K562 (cell line): ENCODE data around the gene YPEL2. TPM values are rescaled to one million over a fixed set of nuclear protein-coding genes. Genes with fewer than 3 reads are reported as not detected.
A peak's percentile ranks its signal among the peaks of the same experiment; 100 is the strongest.

ENCODE experiments used
- ATAC-seq: fragments of 200-7000 bp; cut with Tn5 transposase; 3 replicates; pipeline ENCODE4 v1.9.1; 2020; ENCODE audit warnings: moderate library complexity
- BruUV-seq: library from RNA; stranded (reverse); fragments of 400-500 nt; replicated peaks from 2 replicates; lab custom pipeline; 2021; lab: Mats Ljungman, UMichigan
- CTCF ChIA-PET: fragments of 300-600 bp; formaldehyde crosslinking; extraction: SDS; loops from one replicate; lab custom pipeline; 2021; ENCODE audit warnings: low intra/inter-chr PET ratio; lab: Yijun Ruan, JAX
- POLR2A ChIA-PET: fragments of 300-600, 350-650 bp; sonication (Branson Sonifier 250); formaldehyde crosslinking; extraction: SDS; loops from one replicate; lab custom pipeline; 2021; ENCODE audit warnings: antibody characterized with exemption, inconsistent platforms; lab: Yijun Ruan, JAX
- DNase-seq, 4 experiments: peaks; one replicate each; pipeline versions ENCODE4 v3.0.0 to v3.0.0-alpha.2; 2011 to 2018; ENCODE audit warnings: low spot score in 3 of 4, mixed read lengths in 3 of 4; ENCODE audit errors: extremely low read depth in 1 of 4
- FAIRE-seq: peaks from 2 replicates; lab custom pipeline; 2011; peaks lifted over from hg19 to GRCh38; lab: Jason Lieb, UNC
- H2AFZ ChIP-seq: 2 replicates; pipeline ENCODE4 v1.6.0; 2011; ENCODE audit warnings: low read depth, low read length, control low read depth, inconsistent platforms
- H3K27ac ChIP-seq: fragments of 200-600 bp; 3 replicates; pipeline ENCODE4 v1.8.0; 2011; ENCODE audit warnings: low read depth, mild to moderate bottlenecking, control low read depth, inconsistent platforms, low read length, moderate library complexity, mixed read lengths; ENCODE audit errors: extremely low read depth
- H3K27me3 ChIP-seq, 2 experiments: fragments of 300-600 bp in 1 of 2; 2 replicates in 1 of 2; 3 replicates in 1 of 2; pipeline versions ENCODE4 v1.6.0 to v1.8.0; 2011; ENCODE audit warnings: inconsistent platforms in 2 of 2, low read length in 2 of 2, mild to moderate bottlenecking in 1 of 2, mixed read lengths in 1 of 2, moderate library complexity in 1 of 2; ENCODE audit not compliant: control insufficient read depth in 2 of 2, insufficient read depth in 2 of 2
- H3K36me3 ChIP-seq: fragments of 300-600 bp; 3 replicates; pipeline ENCODE4 v1.8.0; 2011; ENCODE audit warnings: mild to moderate bottlenecking, low read length, inconsistent platforms; ENCODE audit not compliant: control insufficient read depth, insufficient read depth
- H3K4me1 ChIP-seq, 2 experiments: fragments of 200-600 bp in 1 of 2; replicated peaks in 1 of 2; 2 replicates in 1 of 2; 3 replicates in 1 of 2; pipeline versions ENCODE4 v1.5.1 to v1.8.0; 2011; ENCODE audit warnings: inconsistent platforms in 2 of 2, low read length in 2 of 2, mild to moderate bottlenecking in 1 of 2, mixed read lengths in 1 of 2, moderate library complexity in 1 of 2; ENCODE audit not compliant: control insufficient read depth in 2 of 2, insufficient read depth in 2 of 2
- H3K4me2 ChIP-seq: 2 replicates; pipeline ENCODE4 v1.6.1; 2011; ENCODE audit warnings: low read length, control low read depth, inconsistent platforms, mixed read lengths; ENCODE audit not compliant: insufficient read depth
- H3K4me3 ChIP-seq: fragments of 200-600 bp; sonication (generic), shearing (Covaris generic); 2 replicates; pipeline ENCODE4 v1.5.1; 2016; ENCODE audit warnings: control low read depth, inconsistent platforms
- H3K79me2 ChIP-seq: fragments of 200-600 bp; 3 replicates; pipeline ENCODE4 v1.8.0; 2011; ENCODE audit warnings: low read length, inconsistent platforms; ENCODE audit not compliant: control insufficient read depth, insufficient read depth
- H3K9ac ChIP-seq, 2 experiments: 2 replicates each; pipeline versions ENCODE4 v1.6.0 to v1.6.1; 2011; ENCODE audit warnings: low read depth in 2 of 2, low read length in 2 of 2, control low read depth in 1 of 2, inconsistent platforms in 1 of 2, mild to moderate bottlenecking in 1 of 2, mixed read lengths in 1 of 2; ENCODE audit not compliant: insufficient read depth in 1 of 2
- H3K9me1 ChIP-seq: one replicate; pipeline ENCODE4 v1.6.0; 2011; ENCODE audit warnings: inconsistent platforms, mild to moderate bottlenecking, low read length, moderate library complexity; ENCODE audit not compliant: control insufficient read depth, insufficient read depth
- H3K9me3 ChIP-seq: replicated peaks from 2 replicates; pipeline ENCODE4 v1.5.1; 2011; ENCODE audit warnings: low read depth, low read length, inconsistent platforms; ENCODE audit not compliant: control insufficient read depth, insufficient read depth
- H4K20me1 ChIP-seq: replicated peaks from 2 replicates; pipeline ENCODE4 v1.6.1; 2011; ENCODE audit warnings: low read length, inconsistent platforms, mixed read lengths; ENCODE audit not compliant: control insufficient read depth, insufficient read depth
- BRD4 ChIP-seq: fragments of 200-600 bp; sonication (generic); IDR thresholded peaks from 2 replicates; pipeline ENCODE4 v1.6.1; 2017; ENCODE audit warnings: inconsistent platforms
- CEBPB ChIP-seq: fragments of 450-650 bp; IDR thresholded peaks from 2 replicates; pipeline ENCODE4 v1.6.1; 2016; ENCODE audit warnings: missing genetic modification characterization, missing compliant biosample characterization
- CREM ChIP-seq: IDR thresholded peaks from 2 replicates; pipeline ENCODE4 v1.6.1; 2014; ENCODE audit warnings: antibody characterized with exemption, low read depth
- CTCFL ChIP-seq: IDR thresholded peaks from 2 replicates; pipeline ENCODE4 v1.6.1; 2011; ENCODE audit warnings: borderline replicate concordance, low read depth, mild to moderate bottlenecking, moderate library complexity, low read length; ENCODE audit not compliant: insufficient read depth, poor library complexity, severe bottlenecking
- GATAD2B ChIP-seq: fragments of 450-650 bp; IDR thresholded peaks from 2 replicates; pipeline ENCODE4 v1.6.1; 2017; ENCODE audit warnings: mild to moderate bottlenecking, borderline replicate concordance
- NUFIP1 ChIP-seq: fragments of 450-650 bp; IDR thresholded peaks from 2 replicates; pipeline ENCODE4 v1.6.1; 2018; ENCODE audit not compliant: partially characterized antibody
- RBM17 ChIP-seq: fragments of 200-400 bp; formaldehyde crosslinking; IDR thresholded peaks from 2 replicates; pipeline ENCODE4 v1.6.1; 2017; ENCODE audit warnings: low read depth, mild to moderate bottlenecking, low read length, borderline replicate concordance
- XRCC5 ChIP-seq: fragments of 200-400 bp; formaldehyde crosslinking; IDR thresholded peaks from 2 replicates; pipeline ENCODE4 v1.6.1; 2017; ENCODE audit warnings: low read depth, mild to moderate bottlenecking, low read length
- WGBS: fragments of 100-300 bp; shearing (Covaris generic); methylation state at CpG from one replicate; pipeline ENCODE4 v1.1.6; 2016; ENCODE audit warnings: low coverage, mixed read lengths; ENCODE audit not compliant: insufficient coverage; ENCODE audit errors: missing lambda C conversion rate; 5-methylcytosine and 5-hydroxymethylcytosine counted together
- in situ Hi-C: fragments of 300-500 bp; cut with MboI; formaldehyde crosslinking; loops from 4 replicates; pipeline ENCODE4 v1.15.0; 2018; ENCODE audit warnings: inconsistent platforms, mixed read lengths
- intact Hi-C: fragments of 100-400 bp; cut with micrococcal nuclease; formaldehyde crosslinking; loops from 2 replicates; pipeline ENCODE4 v1.14.2; 2022
- polyA plus RNA-seq, 8 experiments: library from polyadenylated mRNA; depleted of rRNA in 4 of 8; stranded (reverse) in 5 of 8; unstranded in 3 of 8; fragments of >200 nt; fragmentation: Nextera tagmentation in 2 of 8; fragmentation: Illumina TruSeq in 1 of 8; extraction: Ambion mirVana in 2 of 8; extraction: Trizol in 1 of 8; gene quantifications; 2 replicates each; pipeline versions ENCODE4 v1.2.1 to v1.2.3, GENCODE V29; 2011 to 2014; ENCODE audit warnings: inconsistent platforms in 1 of 8, missing spikeins in 1 of 8
- total RNA-seq, 7 experiments: library from RNA; depleted of rRNA in 6 of 7; stranded (reverse); fragments of >200 nt in 6 of 7; fragmentation: Illumina TruSeq in 2 of 7; extraction: Trizol in 2 of 7; gene quantifications; 2 replicates each; pipeline versions ENCODE4 v1.2.1 to v1.2.3, GENCODE V29; 2011 to 2021; ENCODE audit warnings: low replicate concordance in 1 of 7
- TF ChIP-seq, protein P1 (sequence below): sonication (generic); IDR thresholded peaks from 2 replicates; pipeline ENCODE4 v1.6.1; 2016

Gene YPEL2
- total and polyA plus RNA-seq, 9 of the 15 experiments (the other 6 are each of a cell fraction or from before 2014, with no cell fraction given) = 0.11 to 2.4 (median 0.47) TPM

DNA sequence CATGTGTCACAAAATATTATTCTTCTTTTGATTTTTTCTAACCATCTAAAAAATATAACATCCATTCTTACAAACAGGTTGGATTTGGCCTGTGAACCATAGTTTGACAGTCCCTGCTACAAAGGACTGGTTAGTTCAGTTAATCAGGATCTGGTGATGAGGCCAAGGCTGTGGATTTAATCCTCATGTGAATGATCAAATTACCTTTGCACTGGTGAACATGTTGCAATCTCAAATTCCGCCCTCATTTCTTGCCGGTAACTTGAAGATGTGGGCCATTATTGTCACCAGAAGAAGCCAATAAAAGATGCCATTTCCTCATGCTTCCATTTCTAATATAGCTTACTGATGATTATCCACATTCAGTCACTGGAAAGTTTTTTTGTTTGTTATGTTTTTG, 35.3 kb upstream of the YPEL2 start:
- ChIA-PET POLR2A (interaction anchor here (1.0 kb wide), 1 partner anchor 15 kb away, joined by 5 read pairs; no protein-coding TSS in a partner anchor), CTCF (no interaction called here)
- no peak overlapping the region for H3K4me2 ChIP-seq
- H3K9me3 ChIP-seq = no peaks in the 10 kb centered on the region
- intact Hi-C loops = no loop called here
- DNase-seq = no peak
- in situ Hi-C loops = no loop called here
- 92% methylated on average over 2 of the region's 2 CpGs for WGBS
- H3K9me1 ChIP-seq = no peaks in the 10 kb centered on the region
- no peaks in the 10 kb centered on the region for H3K36me3 ChIP-seq
- no peak for TF ChIP-seq XRCC5
- TF ChIP-seq, protein P1, sequence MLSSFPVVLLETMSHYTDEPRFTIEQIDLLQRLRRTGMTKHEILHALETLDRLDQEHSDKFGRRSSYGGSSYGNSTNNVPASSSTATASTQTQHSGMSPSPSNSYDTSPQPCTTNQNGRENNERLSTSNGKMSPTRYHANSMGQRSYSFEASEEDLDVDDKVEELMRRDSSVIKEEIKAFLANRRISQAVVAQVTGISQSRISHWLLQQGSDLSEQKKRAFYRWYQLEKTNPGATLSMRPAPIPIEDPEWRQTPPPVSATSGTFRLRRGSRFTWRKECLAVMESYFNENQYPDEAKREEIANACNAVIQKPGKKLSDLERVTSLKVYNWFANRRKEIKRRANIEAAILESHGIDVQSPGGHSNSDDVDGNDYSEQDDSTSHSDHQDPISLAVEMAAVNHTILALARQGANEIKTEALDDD = peak; percentile 58
- no peak for TF ChIP-seq GATAD2B
- no peak for TF ChIP-seq CREM
- no peak for TF ChIP-seq NUFIP1
- TF ChIP-seq RBM17 = no peak
- no peak for TF ChIP-seq BRD4
- TF ChIP-seq CTCFL = no peak
- TF ChIP-seq CEBPB (tag) = peak; percentile 43; the same call in 1 of the 2 replicates
- no peak overlapping the region for H3K4me3 ChIP-seq
- peak overlapping the region; percentile 42 for H2AFZ ChIP-seq
- H3K4me1 ChIP-seq = peaks cover 26 to 27% of the 10 kb centered on the region in 2 experiments
- no peaks in the 10 kb centered on the region for H3K79me2 ChIP-seq
- FAIRE-seq = no peak
- no peak overlapping the region for H3K27ac ChIP-seq
- no peaks in the 10 kb centered on the region for H3K27me3 ChIP-seq
- H3K9ac ChIP-seq = no peak overlapping the region
- no TSS peak for BruUV-seq
- no peaks in the 10 kb centered on the region for H4K20me1 ChIP-seq
- ATAC-seq = no peak; the same call in 2 of the 3 replicates
